SIG-M5 treated with dmso at 0.1 percent for 504 hours (cell line): Measurements from ENCODE around the gene ACTN2.
"Not testable (repeated sequence)": the region's sequence is repeated elsewhere in the genome, so short reads cannot be mapped to it uniquely, and the experiment has no call there.

ENCODE experiments used
- DNase-seq: peaks from one replicate; lab custom pipeline; 2025; ENCODE audit not compliant: unreplicated experiment; lab: John Stamatoyannopoulos, UW

ACTN2 gene

GRCh38 chr1:236685917-236686814, at the start of gene ACTN2:
Gene ACTN2, plus strand, starts transcription at chr1:236686499. Its CDS starts 175 bp downstream, at chr1:236686674.
- peak; percentile 23 for DNase-seq

DNA sequence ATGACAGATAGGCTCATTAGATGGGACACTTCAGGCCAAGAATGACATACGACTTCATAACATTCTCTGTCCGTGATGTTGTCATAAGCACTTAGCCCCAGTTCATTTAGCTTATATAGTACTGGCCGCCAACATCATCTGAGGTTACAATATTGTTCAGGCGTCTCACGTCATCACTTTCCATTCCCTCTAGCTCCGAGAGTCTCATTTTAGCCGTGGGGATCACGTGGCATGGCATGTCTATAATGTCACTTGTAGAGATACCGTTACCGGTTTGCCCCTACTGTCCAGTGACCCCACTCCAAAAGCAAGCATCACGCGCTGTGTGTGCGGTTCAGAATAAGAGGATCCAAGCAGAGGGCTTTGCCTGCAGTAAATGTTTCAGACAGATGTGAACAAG, 47.4 kb upstream of the ACTN2 start:
- no peak for DNase-seq

DNA sequence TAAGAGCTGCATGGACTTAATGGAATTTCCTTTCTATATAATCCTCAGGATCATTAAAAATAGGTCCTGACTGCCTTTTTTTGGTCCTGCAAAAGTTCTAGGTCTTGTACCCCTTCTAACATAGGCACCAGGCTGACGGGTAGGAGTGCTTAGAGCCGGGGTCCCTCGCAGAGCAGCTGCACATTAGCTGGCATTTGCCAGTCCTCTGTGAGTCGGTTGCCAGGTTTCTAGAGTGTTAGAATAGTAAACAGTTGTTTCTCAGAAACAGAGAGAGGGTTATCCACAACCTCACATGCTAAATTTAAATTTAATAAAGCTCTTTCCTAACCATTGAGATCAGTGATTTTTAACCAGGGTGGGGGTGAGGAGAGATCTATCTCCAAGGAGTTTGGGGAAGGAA, 46.6 kb upstream of the ACTN2 start:
- no peak for DNase-seq

- DNase-seq = no peak
Measured at GRCh38 chr1:236642763-236643162, 43.5 kb upstream of the ACTN2 start.

GRCh38 chr1:236645016-236645680, 41.2 kb upstream of the ACTN2 start:
- DNase-seq = no peak

DNA sequence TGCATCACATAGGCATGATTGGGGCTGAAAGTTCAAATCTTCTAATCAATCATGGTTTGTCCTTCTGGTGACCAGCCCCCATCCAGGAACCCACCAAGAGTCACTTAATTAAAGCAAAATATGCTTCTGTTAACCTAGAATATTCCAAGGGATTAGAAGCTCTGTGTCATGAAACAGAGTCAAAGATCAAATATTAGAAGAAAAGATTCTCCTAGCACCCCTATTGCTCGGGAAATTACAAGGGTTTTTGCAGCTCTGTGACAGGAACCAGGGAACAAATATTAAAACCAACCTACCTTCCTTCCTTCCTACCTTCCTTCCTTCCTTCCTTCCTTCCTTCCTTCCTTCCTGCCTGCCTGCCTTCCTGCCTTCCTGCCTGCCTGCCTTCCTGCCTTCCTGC, 31.8 kb upstream of the ACTN2 start:
- DNase-seq = no peak

DNA sequence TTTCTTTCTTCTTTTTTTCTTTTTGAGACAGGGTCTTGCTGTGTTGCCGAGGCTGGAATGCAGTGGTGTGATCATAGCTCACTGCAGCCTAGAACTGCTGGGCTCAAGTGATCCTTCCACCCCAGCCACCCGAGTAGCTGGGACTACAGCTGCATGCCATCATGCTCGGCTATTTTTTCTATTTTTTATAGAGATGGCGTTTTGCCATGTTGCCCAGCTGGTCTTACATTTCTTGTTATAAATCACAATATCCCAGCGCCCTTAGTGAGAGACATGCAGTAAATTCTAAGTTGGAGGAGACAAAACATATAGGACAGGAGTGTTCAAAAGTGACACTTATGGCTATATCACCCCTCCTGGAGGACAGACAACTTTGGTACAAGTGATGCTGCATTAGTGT, 31.3 kb upstream of the ACTN2 start:
- DNase-seq = no peak

DNA sequence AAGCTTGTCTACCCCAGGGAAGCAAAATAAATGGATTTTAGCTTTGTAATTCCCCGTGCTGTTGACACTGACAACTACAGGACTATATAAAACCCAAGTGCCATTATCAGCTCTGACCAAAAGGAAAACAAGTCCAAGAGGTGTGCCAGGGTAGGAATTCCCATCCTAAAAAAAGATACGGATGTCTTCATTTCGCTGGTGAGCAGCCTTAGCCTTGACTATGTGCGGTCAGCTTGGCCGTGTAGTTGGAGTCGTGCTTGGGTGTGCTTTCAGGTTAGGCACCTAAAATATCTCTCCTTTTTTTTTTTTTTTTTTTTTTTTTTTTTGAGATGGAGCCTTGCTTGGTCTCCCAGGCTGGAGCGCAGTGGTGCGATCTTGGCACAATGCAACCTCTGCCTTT, 28.9 kb upstream of the ACTN2 start:
- DNase-seq = no peak

DNA sequence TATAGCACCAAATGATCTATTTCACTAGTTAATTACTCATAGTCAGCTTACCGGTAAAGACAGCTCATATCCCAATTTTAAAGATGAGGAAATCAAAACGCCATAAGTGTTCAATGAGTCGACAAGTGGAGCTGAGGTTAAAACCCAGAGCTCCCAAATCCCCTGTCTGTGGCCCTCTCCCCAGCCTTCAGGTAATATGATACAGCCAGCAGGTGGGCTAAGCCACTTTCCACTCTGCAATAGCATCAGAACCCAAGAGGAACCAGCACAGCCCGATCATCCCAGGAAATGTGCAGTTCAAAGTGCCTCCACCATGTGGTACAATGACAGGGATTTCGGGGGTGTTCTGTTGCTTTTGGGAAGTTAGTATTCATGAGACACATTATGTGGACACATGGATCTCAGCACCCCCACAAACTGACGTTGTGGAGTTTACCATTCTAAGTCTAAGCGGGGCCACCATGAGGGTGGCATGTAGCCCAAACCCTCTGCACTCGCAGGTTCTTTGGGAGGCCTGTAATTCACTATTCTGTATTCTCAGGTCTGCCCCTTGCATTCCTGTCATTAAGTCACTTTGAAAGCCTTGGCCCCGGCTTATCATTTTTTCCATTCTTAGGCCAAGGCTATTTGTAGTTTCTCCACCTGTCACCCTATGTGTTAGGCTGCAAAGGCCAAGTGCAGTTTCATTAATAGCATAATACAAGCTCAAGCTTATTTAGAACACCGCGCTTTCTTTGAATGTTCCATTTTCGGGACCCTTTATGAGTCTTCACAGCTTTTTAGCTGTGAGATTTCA, 26.3 kb upstream of the ACTN2 start:
- no peak for DNase-seq

- no peak for DNase-seq
Measured at GRCh38 chr1:236663934-236664333, 22.4 kb upstream of the ACTN2 start.

DNA sequence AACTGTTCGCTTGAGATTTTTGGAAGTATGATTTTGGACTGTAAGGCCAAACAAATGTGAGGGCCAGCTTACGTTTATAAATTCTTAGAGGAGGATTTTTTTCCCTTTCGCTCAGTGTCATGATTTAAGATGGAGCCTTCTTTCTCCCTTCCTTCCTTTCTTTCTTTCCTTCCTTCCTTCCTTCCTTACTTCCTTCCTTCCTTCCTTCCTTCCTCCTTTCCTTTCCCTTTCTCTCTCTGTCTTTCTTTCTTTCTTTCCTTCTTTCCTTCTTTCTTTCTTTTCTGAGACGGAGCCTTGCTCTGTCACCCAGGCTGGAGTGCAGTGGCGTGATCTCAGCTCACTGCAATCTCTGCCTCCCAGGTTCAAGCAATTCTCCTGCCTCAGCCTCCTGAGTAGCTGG, 17.4 kb upstream of the ACTN2 start:
- DNase-seq = not testable (repeated sequence)

- no peak for DNase-seq
Measured at GRCh38 chr1:236670060-236670459, 16.2 kb upstream of the ACTN2 start.

- no peak for DNase-seq
Measured at GRCh38 chr1:236673289-236673919, 12.9 kb upstream of the ACTN2 start.

DNA sequence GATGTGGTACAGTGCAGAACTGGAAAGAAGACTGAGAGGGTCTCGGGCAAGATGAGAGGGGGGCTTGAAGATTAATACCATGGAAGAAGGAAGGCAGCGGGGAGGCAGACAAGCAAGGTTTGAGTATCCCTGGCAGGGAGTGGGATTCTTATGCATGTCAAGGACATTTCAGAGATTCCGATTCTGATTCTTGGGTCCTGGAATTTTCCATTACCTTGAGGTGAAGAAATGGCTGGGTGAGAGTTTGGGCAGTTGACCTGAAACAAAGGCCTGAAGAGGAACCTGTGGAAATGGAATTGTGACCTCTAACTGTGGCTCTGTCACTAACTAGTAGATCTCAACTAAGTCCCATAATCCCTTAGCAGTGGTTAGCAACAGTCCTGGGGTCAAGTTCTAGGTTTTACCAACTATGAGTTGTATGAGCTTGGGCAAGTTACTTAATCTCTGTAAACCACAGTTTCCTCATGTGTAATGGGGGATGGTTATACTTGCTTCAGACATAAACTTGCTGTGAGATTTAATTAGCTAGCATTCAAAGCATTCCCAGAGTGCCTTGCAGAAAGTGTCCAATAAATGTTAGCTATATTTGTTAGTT, 8.6 kb upstream of the ACTN2 start:
- peak; percentile 84 for DNase-seq

DNA sequence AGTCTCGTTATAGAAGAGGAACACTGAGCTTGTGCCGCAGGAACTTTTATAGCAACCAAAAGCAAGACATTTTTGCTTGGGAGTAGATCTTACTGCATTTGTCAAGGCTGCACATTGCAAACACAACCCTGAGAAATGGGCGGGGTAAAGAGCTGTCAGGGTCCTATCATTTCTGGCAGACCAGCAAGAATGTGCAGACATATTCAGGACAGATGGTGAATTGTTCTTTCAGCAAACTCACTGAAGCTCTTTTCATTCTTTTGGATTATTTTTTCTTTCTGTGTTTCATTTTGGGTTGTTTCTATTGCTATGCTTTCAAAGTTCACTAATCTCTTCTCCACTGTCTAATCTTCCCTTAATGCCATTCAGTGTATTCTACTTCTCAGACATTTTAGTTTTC, 5.1 kb upstream of the ACTN2 start:
- DNase-seq = no peak

GRCh38 chr1:236685205-236685916, 938 bp upstream of the ACTN2 start:
- DNase-seq = no peak

- DNase-seq = no peak
Measured at GRCh38 chr1:236686815-236687160, 489 bp downstream of the ACTN2 start.

- no peak for DNase-seq
Measured at GRCh38 chr1:236687273-236687672, 974 bp downstream of the ACTN2 start.

DNA sequence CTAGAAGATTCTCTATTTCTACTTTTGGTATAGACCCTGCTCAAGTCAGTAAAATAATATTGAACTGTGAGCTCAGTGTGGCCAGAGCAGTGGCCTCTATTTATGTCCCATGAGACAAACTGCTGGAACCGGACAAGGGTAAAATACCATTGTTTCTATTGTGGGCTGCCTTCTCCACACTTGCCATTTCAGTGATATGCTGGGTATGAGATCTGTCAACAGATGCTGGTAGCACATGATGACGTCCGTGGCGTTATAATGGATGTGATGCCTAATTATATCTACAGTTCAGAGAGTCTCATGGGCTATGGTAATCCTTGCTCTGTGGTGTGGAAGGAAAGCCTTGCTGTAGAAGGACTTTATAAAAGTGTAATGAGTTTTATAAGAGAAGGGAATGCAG, 2.4 kb downstream of the ACTN2 start:
- no peak for DNase-seq
